Mucosa of rectum (tissue), 2 donors: Measurements from ENCODE around the gene CELA3B.
"Not testable (repeated sequence)": the region's sequence is repeated elsewhere in the genome, so short reads cannot be mapped to it uniquely, and the experiment has no call there.

Source experiments
- H3K27ac ChIP-seq, 2 donors: one replicate each; pipeline ENCODE4 v1.7.0; 2013; ENCODE audit warnings: inconsistent platforms in 2 of 2, low read depth in 2 of 2, low read length in 2 of 2
- H3K27me3 ChIP-seq, 2 donors: one replicate each; pipeline ENCODE4 v1.7.0; 2013; ENCODE audit warnings: low read length in 2 of 2; ENCODE audit not compliant: control insufficient read depth in 2 of 2, insufficient read depth in 2 of 2
- H3K36me3 ChIP-seq, 2 donors: one replicate each; pipeline ENCODE4 v1.7.0; 2013; ENCODE audit warnings: low read length in 2 of 2; ENCODE audit not compliant: control insufficient read depth in 2 of 2, insufficient read depth in 2 of 2
- H3K4me1 ChIP-seq, 2 donors: one replicate each; pipeline ENCODE4 v1.7.0; 2013; ENCODE audit warnings: low read length in 2 of 2, mild to moderate bottlenecking in 1 of 2; ENCODE audit not compliant: control insufficient read depth in 2 of 2, insufficient read depth in 2 of 2
- H3K4me3 ChIP-seq, 2 donors: one replicate each; pipeline ENCODE4 v1.7.0; 2013; ENCODE audit warnings: low read length in 2 of 2
- H3K9ac ChIP-seq, 2 donors: one replicate each; pipeline ENCODE4 v1.7.0; 2013; ENCODE audit warnings: low read length in 2 of 2, low read depth in 1 of 2, mild to moderate bottlenecking in 1 of 2
- H3K9me3 ChIP-seq, 2 donors: one replicate each; pipeline ENCODE4 v1.7.0; 2013; ENCODE audit warnings: low read length in 2 of 2; ENCODE audit not compliant: control insufficient read depth in 2 of 2
- donor health status: healthy.
- donor health status: Normal muscosa, but diverticular disease.

Gene CELA3B

GRCh38 chr1:22006736-22007135 lies 29.9 kb downstream of the CELA3B start:
- H3K36me3 ChIP-seq, H3K4me1 ChIP-seq, H3K9me3 ChIP-seq, H3K27ac ChIP-seq, H3K9ac ChIP-seq, H3K4me3 ChIP-seq, H3K27me3 ChIP-seq: not testable (repeated sequence)

GRCh38 chr1:22007262-22007661 lies 30.4 kb downstream of the CELA3B start:
- not testable (repeated sequence) for H3K27me3 ChIP-seq, H3K4me3 ChIP-seq

GRCh38 chr1:22009566-22009965 lies 32.7 kb downstream of the CELA3B start:
- H3K4me3 ChIP-seq, H3K36me3 ChIP-seq, H3K27ac ChIP-seq, H3K9me3 ChIP-seq, H3K27me3 ChIP-seq, H3K4me1 ChIP-seq, H3K9ac ChIP-seq: not testable (repeated sequence)

More at GRCh38 chr1:22007262-22007661, 30.4 kb downstream of the CELA3B start:
- H3K9me3 ChIP-seq, H3K27ac ChIP-seq, H3K36me3 ChIP-seq, H3K4me1 ChIP-seq, H3K9ac ChIP-seq: not testable (repeated sequence)

GRCh38 chr1:22012752-22013151 lies 35.9 kb downstream of the CELA3B start:
- H3K4me1 ChIP-seq, H3K9me3 ChIP-seq, H3K27me3 ChIP-seq, H3K36me3 ChIP-seq, H3K9ac ChIP-seq, H3K4me3 ChIP-seq, H3K27ac ChIP-seq: not testable (repeated sequence)

GRCh38 chr1:22014575-22015206 lies 37.9 kb downstream of the CELA3B start:
- not testable (repeated sequence) for H3K4me1 ChIP-seq, H3K4me3 ChIP-seq, H3K9ac ChIP-seq, H3K36me3 ChIP-seq, H3K27ac ChIP-seq, H3K9me3 ChIP-seq, H3K27me3 ChIP-seq

GRCh38 chr1:22018583-22019559 lies 42.0 kb downstream of the CELA3B start:
- Histone ChIP-seq H3K27me3 (no peaks in the 10 kb centered on the region), H3K9ac (no peak overlapping the region), H3K4me1 (peaks cover 0 to under 1% of the 10 kb centered on the region in 2 donors), H3K4me3 (no peak overlapping the region), H3K27ac (peak overlapping the region; percentile 29 to 48), H3K9me3 (no peaks in the 10 kb centered on the region), H3K36me3 (no peaks in the 10 kb centered on the region)

- H3K4me3 ChIP-seq, result no peak overlapping the region
- no peak overlapping the region for H3K27ac ChIP-seq
- no peak overlapping the region for H3K9ac ChIP-seq
- no peaks in the 10 kb centered on the region for H3K27me3 ChIP-seq
- peaks cover 3 to 13% of the 10 kb centered on the region in 2 donors for H3K4me1 ChIP-seq
- no peaks in the 10 kb centered on the region for H3K9me3 ChIP-seq
- H3K36me3 ChIP-seq, result no peaks in the 10 kb centered on the region
These were observed 44.2 kb downstream of the CELA3B start for GRCh38 chr1:22021061-22021460.

GRCh38 chr1:22024485-22025367 lies 47.9 kb downstream of the CELA3B start:
- peak overlapping the region; percentile 100 for H3K9ac ChIP-seq
- no peaks in the 10 kb centered on the region for H3K36me3 ChIP-seq
- no peaks in the 10 kb centered on the region for H3K9me3 ChIP-seq

GRCh38 chr1:22025368-22026155 lies 48.7 kb downstream of the CELA3B start:
- H3K9me3 ChIP-seq, result no peaks in the 10 kb centered on the region
- H3K36me3 ChIP-seq, result no peaks in the 10 kb centered on the region
- no peaks in the 10 kb centered on the region for H3K27me3 ChIP-seq
- H3K27ac ChIP-seq, result peak overlapping the region; percentile 100
- H3K9ac ChIP-seq, result peak overlapping the region; percentile 100
- peaks cover 8 to 18% of the 10 kb centered on the region in 2 donors for H3K4me1 ChIP-seq
- peak overlapping the region; percentile 98 to 99 for H3K4me3 ChIP-seq

More at GRCh38 chr1:22024485-22025367, 47.9 kb downstream of the CELA3B start:
- H3K4me3 ChIP-seq, result peak overlapping the region; percentile 98 to 99
- peak overlapping the region; percentile 100 for H3K27ac ChIP-seq
- H3K27me3 ChIP-seq, result no peaks in the 10 kb centered on the region
- H3K4me1 ChIP-seq, result peaks cover 8 to 18% of the 10 kb centered on the region in 2 donors
